NCI-H446 treated with DMSO at 0.1 percent for 48 hours (cell line): Measurements from ENCODE around the gene FAM180A.
"Not testable (repeated sequence)": the region's sequence is repeated elsewhere in the genome, so short reads cannot be mapped to it uniquely, and the experiment has no call there.

Experiments
- DNase-seq: peaks from one replicate; lab custom pipeline; 2025; lab: John Stamatoyannopoulos, UW

FAM180A gene

DNA sequence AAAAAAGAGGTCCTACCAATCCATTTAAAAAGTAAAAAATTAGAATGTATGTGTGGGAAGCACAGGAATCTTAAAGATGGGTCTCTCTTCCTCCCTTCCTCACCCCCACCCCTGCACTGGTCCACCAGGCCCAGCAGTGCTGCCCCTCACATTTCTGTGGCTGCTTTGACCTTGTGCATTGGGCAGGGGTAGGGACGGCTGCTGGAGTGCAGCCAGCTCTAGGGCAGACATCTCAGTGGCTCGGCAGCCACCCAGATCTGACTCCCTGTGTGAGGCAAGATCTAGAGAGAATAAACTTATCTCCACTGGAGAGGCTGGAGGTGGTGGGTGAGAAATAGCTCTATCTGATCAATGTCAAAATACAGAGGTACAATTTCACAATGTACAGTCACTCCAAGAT is 6.7 kb downstream of the FAM180A start:
- no peak for DNase-seq

DNA sequence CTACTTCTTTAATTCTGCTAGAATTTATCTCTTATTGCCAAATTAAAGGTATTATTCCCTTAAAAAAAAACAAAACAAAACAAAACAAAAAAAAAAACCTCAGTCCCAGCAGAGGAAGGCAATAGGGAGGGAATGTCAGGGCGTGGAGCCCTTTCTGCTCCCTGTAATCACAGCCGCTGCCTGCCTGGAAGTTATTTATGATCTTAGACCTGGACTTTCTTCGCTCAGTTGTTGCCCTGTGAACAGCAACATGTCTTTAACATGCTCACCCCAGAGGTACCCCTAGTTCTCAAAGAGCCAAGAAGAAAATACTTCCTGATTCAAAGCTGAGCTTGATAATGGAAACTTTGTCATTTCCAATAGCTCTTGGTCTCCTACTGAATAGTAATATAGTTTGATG is 7.7 kb downstream of the FAM180A start:
- DNase-seq, result no peak

- DNase-seq, result not testable (repeated sequence)
These were observed 11.3 kb downstream of the FAM180A start for GRCh38 chr7:135737306-135737647.

GRCh38 chr7:135736586-135737305 is 11.9 kb downstream of the FAM180A start:
- no peak for DNase-seq

GRCh38 chr7:135734343-135734689 is 14.3 kb downstream of the FAM180A start:
- DNase-seq, result no peak

- DNase-seq, result no peak
These were observed 14.8 kb downstream of the FAM180A start for GRCh38 chr7:135733603-135734342.

DNA sequence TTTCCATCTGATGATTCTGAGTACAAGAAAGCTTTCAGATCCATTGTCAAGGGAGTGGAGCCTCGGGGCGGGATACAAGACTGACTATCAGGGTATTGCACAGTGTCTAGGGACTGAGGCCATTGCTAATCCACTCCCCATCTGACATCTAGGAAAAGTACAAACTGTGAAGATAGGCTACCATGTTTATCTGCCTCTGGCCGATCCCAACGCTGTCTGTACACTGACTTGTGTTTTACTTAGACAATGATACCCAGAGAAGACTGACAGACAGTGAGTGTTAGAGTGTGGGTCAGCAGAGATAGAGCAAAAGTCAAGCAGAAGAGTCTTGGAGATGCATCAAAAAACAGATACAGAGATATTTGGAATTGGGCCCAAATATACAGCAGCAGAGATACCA is 17.5 kb downstream of the FAM180A start:
- DNase-seq, result no peak

DNA sequence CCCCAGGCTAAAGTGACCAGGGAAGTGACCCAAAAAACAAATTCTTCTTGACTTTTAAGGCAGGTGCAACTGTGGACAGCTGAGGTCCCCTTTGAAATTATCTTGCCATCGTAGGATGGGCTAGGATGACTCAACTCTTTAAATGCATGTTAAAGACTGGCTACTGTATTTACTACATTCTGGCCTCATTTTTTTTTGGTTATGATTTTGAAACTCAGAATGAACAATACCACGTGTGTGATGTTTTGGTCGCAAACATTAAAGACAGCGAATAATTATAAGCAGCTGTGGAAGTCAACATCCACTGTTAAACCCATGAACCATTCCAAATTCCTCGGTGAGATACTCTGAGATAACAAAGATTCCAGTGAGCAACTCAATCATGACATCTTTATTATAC is 19.4 kb downstream of the FAM180A start:
- no peak for DNase-seq

DNA sequence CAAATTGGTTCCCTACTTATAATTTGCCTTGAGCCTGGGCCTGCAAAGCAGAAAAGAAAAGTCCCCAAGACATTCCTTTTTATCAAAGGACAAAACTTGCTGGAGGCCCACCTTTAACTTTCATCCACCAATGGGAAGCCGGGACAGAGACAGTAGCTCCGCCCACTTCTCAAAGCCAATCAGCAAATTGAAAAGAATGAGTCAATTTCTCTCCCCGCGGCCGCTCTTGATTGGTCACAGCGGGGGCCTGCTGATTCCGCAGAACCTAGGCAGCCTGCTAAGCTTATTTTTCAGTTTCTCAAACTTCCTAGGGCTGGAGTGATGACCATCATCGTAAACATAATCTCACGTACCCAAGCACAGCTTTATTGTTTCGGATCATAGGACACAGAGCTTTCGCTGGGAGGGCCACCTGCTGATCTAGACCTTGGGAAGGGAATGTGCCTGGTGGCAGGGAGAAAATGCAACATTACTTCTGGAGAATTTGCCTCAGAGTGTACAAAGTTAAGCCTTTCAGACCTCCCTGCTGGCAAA is 20.4 kb downstream of the FAM180A start, which contains the start of gene SLC13A4:
SLC13A4 (minus strand) TSS at position 51 of the 534 bp plus-strand sequence. CDS start 690 bp downstream, outside the sequence.
- no peak for DNase-seq

DNA sequence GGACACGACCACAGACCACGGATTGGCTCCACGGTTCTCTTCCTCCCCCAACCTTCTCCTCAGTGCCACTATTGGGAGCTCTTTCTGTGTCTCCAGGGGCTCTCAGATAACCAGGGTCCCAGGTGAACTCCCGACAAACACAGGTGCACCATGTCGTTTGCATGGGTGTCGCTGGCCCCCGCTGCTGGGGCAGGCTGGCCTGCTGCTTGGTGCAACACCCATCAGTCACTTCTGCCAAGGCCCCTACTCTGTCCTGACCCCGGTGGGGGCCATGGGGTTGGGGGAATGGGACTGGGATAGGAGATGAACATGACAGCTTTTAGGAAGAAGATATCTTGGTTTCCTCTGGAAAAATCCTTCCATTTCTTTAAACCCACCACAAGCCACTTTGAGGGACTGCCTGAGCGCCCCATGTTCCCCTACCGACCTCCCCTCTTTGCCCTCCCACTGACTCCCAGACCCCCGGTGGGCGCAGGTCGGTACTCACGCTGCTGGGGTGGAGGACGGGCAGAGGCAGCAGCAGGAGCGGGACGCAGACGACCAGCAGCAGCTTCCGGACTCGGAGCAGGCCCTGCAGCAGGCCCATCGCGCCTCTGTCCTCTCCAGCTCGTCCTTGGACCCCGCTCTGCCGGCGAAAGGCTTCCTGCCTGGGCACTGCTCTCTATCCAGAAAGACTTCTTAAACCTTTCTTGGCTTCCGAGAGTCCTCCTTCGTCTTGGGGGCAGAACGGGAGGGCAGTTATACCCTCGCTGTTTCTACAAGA is 21.5 kb downstream of the FAM180A start:
- DNase-seq, result no peak

DNA sequence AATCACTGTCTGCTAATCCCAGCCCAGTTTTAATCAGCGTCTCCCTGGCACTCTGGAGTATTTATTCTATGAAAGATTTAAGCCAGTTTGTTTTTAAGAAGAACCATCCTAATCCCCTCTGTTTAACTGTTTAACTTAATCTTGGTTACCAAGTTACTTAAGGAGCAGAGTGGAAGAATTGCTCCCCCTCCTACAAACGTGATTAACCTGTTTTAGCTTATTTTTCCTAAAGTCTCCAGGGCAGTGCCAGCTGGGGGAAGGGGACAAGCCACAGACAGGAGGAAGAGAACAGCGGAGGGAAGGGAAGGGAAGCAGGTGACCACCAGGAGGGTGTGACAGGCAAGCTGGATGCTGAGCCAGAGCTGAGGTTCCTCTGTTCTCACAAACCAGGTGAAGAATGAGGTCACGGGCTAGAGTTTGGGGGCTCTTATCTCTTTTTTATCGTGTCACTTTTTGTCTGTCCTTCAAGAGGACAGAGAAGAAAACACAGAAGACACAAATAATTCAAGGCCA is 22.3 kb downstream of the FAM180A start:
- DNase-seq, result no peak

GRCh38 chr7:135723411-135723810 is 25.2 kb downstream of the FAM180A start:
- DNase-seq, result no peak

GRCh38 chr7:135721198-135721820 is 27.3 kb downstream of the FAM180A start:
- no peak for DNase-seq

GRCh38 chr7:135719688-135720087 is 28.9 kb downstream of the FAM180A start:
- DNase-seq, result no peak

GRCh38 chr7:135718794-135719437 is 29.7 kb downstream of the FAM180A start:
- no peak for DNase-seq

DNA sequence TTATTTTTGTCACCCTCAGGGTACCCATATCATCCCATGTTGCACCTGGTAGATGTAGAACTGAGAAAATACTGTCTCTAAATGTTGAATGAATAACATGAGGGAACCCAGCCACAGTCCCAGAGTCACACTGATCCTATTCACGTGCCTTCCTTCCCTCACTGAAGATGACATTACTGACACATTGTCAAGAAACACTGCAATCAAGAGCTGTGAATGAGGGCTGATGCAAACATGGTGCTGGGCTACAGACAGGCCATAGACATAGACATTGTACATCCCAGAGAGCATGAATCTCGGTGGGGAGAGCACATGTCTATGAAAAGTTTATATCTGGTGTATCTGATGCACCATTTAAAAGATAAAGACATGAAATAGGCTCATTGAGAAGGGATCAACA is 30.4 kb downstream of the FAM180A start:
- DNase-seq, result no peak

- peak; percentile 77 for DNase-seq
These were observed 30.9 kb downstream of the FAM180A start for GRCh38 chr7:135717693-135718092.

DNA sequence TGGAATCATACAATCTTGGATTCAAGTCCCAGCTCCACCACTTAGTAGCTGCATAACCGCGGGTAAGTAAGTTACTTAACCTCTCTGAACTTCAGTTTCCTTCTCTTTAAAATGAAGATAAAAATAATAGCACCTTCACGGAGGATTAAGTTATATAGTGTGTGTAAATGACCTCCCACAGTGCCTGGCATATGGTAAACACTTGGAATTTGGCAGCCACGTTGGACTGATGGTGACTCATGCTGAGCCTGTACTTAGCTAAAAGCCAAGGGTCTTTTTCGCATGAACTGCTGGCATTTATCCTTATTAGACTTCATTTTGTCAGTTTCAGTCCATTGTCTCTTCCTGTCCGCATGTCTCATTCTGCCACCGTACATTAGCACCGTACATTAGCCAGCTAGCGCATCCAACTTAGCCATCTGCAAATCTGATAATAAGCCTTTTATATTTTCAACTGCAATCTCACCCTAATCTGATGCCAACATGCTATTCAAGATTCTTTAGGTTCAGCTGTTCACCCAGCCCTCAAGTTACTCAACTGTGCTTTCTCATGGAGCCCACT is 31.9 kb downstream of the FAM180A start:
- peak; percentile 99 for DNase-seq

DNA sequence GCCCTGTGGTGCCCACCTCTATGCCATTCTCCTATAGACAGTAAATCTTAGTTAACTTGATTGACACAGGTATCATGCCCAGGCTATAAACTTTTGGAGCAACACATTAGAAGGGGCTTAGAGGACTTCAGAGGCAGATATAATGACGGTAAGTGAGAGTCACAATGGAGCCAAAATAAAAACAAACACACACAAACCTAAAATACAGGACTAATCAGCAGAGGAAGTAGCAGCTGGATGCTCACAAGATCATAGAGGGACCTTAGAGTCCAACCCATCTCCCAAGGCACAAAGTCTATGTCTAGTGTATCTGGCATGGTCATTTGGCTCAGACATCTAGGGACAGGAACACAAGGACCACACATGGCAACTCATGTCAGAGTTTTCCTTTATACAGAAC is 32.9 kb downstream of the FAM180A start:
- DNase-seq, result no peak

GRCh38 chr7:135715055-135715522 is 33.5 kb downstream of the FAM180A start:
- no peak for DNase-seq

GRCh38 chr7:135714534-135715009 is 34.0 kb downstream of the FAM180A start:
- no peak for DNase-seq
